GM18861 (cell line): ENCODE results near the gene SLC6A12.
"Not testable (repeated sequence)": the region's sequence is repeated elsewhere in the genome, so short reads cannot be mapped to it uniquely, and the experiment has no call there.

Experiments used
- ATAC-seq: cut with Tn5 transposase; IDR thresholded peaks from one replicate; pipeline ENCODE4 v1.9.1; 2021; ENCODE audit not compliant: unreplicated experiment

Gene SLC6A12

DNA sequence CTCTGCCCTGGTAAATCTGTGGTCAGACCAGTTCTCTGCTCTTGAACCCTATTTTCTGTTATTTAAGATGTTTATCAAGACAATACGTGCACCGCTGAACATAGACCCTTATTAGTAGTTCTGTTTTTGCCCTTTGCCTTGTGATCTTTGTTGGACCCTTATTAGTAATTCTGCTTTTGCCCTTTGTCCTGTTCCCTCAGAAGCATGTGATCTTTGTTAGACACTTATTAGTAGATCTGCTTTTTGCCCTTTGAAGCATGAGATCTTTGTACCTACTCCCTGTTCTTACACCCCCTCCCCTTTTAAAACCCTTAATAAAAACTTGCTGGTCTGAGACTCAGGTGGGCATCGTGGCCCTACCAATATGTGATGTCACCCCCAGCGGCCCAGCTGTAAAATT is 22.0 kb upstream of the SLC6A12 start:
- not testable (repeated sequence) for ATAC-seq

GRCh38 chr12:234891-235415 is 21.0 kb upstream of the SLC6A12 start:
- ATAC-seq = no peak

DNA sequence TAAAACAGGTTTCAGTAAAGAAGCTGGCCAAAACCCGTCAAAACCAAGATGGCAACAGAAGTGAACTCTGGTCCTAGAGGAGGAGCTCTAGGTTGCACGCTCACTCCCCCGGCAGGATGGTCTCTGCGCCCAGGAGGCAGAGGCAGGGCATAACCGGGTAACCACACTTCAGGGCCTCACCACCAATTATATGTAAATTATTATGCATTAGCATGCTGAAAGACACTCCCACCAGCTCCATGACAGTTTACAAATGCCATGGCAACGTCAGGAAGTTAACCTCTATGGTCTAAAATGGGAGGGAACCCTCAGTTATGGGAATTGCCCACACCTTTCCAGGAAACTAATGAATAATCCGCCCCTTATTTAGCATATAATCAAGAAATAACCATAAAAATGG is 20.1 kb upstream of the SLC6A12 start:
- no peak for ATAC-seq

DNA sequence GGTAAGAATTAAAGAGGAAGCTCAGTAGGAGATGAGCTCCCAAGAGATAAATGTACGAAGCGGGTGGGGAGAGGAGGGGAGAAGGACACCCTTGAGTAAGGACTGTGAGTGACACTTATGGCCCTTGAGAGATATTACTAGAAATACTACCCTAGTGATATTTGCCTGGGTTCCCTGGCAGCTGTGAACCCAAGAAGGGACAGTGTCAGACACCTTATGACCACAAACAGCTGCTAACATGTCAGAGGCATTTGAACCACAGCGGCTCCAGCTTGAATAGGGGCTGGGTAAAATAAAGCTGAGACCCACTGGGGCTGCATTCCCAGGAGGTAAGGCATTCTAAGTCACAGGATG is 19.6 kb upstream of the SLC6A12 start:
- ATAC-seq = no peak

- no peak for ATAC-seq
These were observed 19.0 kb upstream of the SLC6A12 start for GRCh38 chr12:232731-233614.

GRCh38 chr12:230925-231671 is 17.1 kb upstream of the SLC6A12 start:
- ATAC-seq = no peak

DNA sequence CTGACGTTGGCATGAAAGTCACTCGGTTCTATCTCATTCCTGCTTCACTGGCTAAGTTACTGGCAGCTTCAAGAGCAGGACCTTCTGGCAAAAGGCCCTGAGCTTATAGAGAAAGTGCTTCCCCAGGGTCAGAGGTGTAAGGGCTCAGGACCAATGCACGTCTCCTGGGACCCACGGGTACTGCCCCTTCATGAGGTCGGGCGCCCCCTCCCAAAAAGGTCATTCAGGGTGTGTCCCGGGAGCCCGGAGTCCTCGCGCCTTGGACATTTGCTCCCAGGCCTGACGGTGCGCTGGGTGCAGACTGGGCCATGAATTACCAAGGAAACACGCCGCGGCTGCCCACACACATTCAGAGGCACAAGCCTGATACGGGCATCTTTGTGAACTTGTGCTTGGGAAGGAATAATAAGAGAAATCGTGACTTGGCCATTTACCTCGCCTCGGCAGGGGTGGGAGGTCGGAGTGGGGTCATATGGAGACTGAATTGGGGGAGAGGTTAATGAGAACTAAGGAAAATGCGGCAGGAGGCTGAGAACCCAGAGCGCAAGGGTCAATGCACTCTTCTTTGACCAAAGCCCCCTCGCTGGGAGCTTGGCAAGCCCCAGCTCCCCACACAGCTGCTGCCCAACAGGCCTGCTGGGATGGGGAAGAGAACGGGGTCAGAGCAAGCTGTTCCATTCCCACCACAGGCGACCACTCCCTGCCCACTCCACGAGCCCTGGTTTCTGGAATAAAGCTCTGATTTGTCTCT is 15.7 kb upstream of the SLC6A12 start:
- ATAC-seq = no peak

GRCh38 chr12:228846-229200 is 14.9 kb upstream of the SLC6A12 start:
- no peak for ATAC-seq

GRCh38 chr12:227923-228845 is 14.2 kb upstream of the SLC6A12 start:
- no peak for ATAC-seq

DNA sequence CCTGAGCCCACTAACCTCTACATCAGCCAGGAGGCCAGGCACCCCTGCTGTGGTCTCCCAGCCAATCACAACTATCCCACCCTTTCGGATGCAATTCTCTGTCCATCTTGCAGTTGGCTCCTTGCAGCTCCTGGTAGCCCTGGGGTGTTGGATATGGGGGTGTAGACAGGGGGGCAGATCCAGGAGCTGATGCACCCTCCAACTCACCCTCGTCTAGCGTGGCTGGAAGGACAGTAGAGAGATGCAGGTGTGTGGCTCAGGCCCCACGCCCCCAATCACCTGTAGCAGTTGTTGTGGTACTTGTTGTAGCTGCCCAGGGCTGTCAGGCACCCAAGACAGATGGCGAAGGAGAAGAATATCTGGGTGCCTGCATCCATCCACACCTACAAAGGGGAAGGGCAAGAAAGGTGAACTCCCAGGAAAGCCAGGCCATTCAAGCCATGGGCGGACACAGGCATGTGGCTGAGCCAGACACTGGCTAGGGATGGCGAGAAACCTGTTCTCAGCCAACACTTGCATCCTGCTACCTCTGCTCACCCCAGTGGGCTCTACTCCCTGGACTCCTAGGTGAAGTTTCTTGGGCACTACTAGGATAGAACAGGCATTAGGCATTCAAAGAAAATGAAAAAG is 13.4 kb upstream of the SLC6A12 start:
- no peak for ATAC-seq

DNA sequence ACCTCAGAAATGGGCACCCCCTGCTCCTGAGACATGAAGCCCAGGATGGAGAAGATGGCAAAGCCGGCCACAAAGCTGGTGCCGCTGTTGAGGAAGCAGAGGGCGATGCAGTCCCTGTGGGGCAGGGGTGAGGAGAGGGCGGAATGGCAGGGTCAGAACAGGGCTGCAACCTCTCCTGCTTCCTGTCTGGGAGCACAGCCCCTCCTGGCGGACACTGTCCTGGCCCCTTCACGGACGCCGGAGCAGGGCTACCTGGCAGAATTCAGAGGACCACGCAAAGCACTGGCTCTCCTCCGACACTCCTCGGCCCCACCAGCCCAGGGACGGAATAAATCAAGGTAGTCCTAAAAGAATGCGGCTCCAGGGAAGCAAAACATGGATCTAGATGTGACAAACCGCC is 12.4 kb upstream of the SLC6A12 start:
- ATAC-seq = no peak

DNA sequence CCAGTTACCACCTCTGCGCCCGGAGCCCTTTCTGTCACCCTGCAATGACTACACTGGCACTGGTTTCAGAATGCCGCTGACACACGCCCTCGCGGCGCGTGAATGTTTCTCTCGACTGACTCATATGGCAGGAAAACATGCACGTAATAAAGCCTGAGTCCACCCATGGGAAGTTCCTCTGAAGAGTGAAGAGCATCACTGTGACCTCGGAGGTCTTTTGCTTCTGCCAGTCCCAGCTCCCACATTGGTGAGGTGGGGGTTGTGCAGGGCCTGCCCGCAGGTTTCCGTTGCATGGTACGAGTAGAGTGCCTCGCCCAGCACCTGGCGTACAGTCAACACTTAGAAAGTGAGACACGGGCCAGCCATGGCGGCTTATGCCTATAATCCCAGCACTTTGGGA is 11.1 kb upstream of the SLC6A12 start:
- no peak for ATAC-seq

GRCh38 chr12:224330-224729 is 10.4 kb upstream of the SLC6A12 start:
- ATAC-seq = no peak

DNA sequence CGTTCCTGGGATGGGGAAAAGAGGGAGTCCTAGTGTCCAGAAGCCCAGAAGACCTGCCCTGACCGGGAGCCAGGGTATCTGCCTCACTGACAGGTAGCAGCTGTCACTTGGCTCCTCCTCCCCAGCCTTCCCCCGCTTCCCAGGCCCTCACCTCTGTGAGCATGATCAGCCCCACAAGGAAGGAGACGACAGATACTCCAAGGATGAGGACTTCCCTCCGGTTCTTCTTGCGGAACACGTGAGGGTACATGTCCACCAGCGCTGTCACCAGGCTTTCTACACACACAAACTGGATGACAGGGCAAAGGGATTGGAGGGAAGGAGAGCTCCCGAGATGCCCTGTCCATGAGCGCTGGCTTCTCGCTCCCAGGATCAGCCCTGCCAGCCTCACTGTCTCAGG is 9.9 kb upstream of the SLC6A12 start:
- no peak for ATAC-seq

DNA sequence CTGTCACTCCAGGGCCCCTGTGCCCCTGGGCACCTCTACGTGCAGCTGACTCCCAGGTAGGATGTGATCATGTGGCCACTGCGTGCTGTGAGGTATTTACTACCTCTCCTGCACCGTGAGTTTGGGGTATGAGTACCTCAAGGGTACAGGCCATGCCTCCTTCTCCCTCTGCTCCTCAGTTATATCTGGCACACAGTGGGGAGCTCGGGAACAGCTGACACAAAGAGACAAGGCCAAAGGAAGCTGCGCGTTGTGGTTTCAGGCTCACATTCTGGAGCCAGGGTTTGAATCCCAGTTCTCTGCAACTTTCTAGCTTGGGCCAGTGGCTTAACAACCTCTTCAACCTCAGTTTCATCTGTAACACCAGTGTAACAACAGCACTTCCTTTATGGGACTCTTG is 7.8 kb upstream of the SLC6A12 start:
- no peak for ATAC-seq

DNA sequence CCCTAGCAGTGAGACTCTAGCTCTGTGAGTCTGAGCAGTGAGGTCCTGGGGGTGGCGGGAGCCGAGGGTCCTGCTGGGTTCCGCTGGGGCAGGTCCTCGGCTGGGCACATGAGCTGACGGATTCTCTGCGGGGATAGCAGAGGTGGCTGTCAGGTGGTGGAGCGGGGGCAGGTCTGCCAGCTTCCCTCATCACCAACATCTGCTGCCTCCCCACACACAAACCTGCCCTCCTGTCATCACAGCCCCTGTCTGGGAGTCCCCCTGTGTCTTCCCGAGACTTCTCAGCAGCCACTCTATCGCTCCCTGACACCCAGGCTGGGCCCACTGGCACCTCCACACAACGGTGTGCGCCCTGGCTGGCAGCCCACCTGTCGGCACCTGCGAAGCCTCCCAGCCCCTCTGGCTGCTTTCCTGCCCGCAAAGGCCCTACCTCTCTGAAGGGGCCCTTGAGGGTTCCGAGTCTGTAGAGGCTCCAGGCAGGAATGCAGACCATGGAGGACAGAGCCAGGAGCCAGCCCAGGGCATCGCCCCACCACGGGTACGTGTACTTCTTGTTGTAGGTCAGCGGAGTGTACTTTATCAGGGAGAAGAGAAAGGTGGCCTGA is 7.1 kb upstream of the SLC6A12 start:
- no peak for ATAC-seq

GRCh38 chr12:220491-220890 is 6.5 kb upstream of the SLC6A12 start:
- ATAC-seq = no peak

DNA sequence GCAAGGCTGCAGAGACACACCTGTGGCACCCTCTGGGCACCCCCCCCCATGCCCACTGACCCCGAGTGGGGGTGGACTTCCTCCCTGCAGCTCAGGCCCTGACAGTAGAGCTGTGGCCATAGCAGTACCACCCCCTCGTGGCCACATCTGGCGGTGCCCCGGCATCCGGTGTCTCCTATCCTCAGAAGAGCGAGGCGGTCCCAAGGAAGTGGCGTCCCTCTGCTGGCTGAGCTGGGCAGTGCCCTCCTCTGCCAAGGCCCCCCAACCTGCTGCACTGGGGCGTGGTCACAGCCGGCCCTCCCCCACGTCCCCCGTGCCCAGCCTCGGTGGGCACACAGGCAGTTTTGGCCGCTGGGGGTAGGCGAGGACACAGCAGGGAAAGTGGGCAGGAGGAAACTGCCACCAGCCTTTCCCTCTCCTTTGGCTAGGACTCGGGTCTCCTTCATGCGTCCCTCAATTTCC is 6.0 kb upstream of the SLC6A12 start:
- no peak for ATAC-seq

DNA sequence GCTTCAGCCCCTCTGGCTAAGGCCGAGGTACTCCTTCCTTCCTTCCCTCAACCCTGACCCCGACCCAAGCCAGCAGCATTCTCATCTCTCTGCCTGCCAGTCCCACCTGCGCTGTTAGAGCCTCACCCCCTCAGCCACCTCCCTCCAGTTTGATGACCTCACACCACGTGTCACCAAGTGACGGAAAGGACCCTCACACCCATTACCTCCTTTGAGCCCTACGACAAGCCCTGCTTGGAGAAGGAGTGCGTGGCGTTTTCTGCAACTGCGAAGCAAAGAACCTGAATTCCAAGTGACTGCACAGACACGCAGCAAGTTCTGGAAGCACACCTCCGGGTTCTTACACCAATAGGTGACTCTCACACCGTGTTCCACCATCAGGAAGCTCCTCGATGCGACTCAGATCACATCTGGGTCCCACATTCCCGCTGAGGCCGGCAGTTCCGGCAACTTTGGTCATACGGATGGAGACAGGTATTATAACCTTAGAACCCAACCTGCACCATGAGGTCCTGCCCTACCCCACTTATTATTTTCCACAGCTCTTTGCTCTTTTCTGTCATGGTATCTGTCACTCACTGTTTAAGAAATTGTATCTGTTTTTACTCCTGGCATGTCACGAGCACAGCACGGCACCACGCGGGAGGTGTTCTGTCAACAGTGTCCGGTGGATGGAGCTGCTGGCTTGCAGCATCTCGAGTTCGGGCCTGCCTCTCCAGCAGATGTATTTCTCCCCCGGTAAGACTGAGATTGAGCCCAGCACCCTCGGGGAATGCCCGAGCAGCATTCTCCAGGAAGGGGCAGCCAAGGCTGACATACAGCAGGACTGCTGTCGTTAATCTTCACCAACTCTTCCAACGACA is 5.0 kb upstream of the SLC6A12 start:
- no peak for ATAC-seq
